H1 (cell line): ENCODE results near the gene NR2F1-AS1. TPM values are rescaled to one million over a fixed set of nuclear protein-coding genes. Genes with fewer than 3 reads are reported as not detected.

ENCODE experiments used
- CTCF ChIA-PET: fragments of 300-600 bp; sonication (Branson Sonifier 250); formaldehyde crosslinking; loops from one replicate; lab custom pipeline; 2021; ENCODE audit not compliant: partially characterized antibody; lab: Charles Lee
- POLR2A ChIA-PET: fragments of 300-600 bp; sonication (Branson Sonifier 250); formaldehyde crosslinking; loops from one replicate; lab custom pipeline; 2021; ENCODE audit warnings: inconsistent platforms; ENCODE audit not compliant: partially characterized antibody; lab: Charles Lee
- DNase-seq, 2 experiments: peaks; one replicate each; pipeline versions ENCODE4 v3.0.0 to v3.0.0-alpha.2; 2010 to 2022; ENCODE audit warnings: low spot score in 2 of 2, low read depth in 1 of 2, mixed read lengths in 1 of 2
- FAIRE-seq: peaks from 2 replicates; lab custom pipeline; 2011; peaks lifted over from hg19 to GRCh38; lab: Jason Lieb, UNC
- H2AFZ ChIP-seq: 2 replicates; pipeline ENCODE4 v1.8.1; 2012; ENCODE audit warnings: low read length, inconsistent platforms
- H2AK5ac ChIP-seq: 2 replicates; pipeline ENCODE4 v1.6.1; 2013; ENCODE audit warnings: low read depth, low read length
- H2BK120ac ChIP-seq: replicated peaks from 2 replicates; pipeline ENCODE3; 2013; ENCODE audit warnings: low read depth, low read length, inconsistent platforms
- H2BK12ac ChIP-seq: 2 replicates; pipeline ENCODE4 v1.6.1; 2013; ENCODE audit warnings: low read depth, low read length
- H2BK15ac ChIP-seq: 2 replicates; pipeline ENCODE4 v1.6.1; 2013; ENCODE audit warnings: low read length
- H2BK20ac ChIP-seq: 2 replicates; pipeline ENCODE4 v1.6.1; 2013; ENCODE audit warnings: low read length
- H2BK5ac ChIP-seq: 2 replicates; pipeline ENCODE4 v1.6.1; 2013; ENCODE audit warnings: low read depth, low read length
- H3K14ac ChIP-seq: 2 replicates; pipeline ENCODE4 v1.6.1; 2013; ENCODE audit warnings: inconsistent platforms; ENCODE audit not compliant: insufficient read length
- H3K18ac ChIP-seq: 2 replicates; pipeline ENCODE4 v1.6.1; 2013; ENCODE audit warnings: low read length; ENCODE audit errors: extremely low read depth
- H3K23ac ChIP-seq: 2 replicates; pipeline ENCODE4 v1.6.1; 2013; ENCODE audit warnings: inconsistent platforms; ENCODE audit not compliant: insufficient read length
- H3K23me2 ChIP-seq: 2 replicates; pipeline ENCODE4 v1.6.1; 2013; ENCODE audit warnings: low read depth, low read length
- H3K27ac ChIP-seq: 2 replicates; pipeline ENCODE4 v1.6.1; 2011; ENCODE audit warnings: low read depth, low read length, inconsistent platforms
- H3K27me3 ChIP-seq, 4 experiments: replicated peaks in 1 of 4; 1 replicate in 1 of 4; 2 replicates in 3 of 4; pipeline versions ENCODE4 v1.6.1 to v1.8.1; 2011 to 2013; ENCODE audit warnings: low read length in 3 of 4, mild to moderate bottlenecking in 3 of 4, inconsistent platforms in 2 of 4, mixed read lengths in 2 of 4, moderate library complexity in 1 of 4; ENCODE audit not compliant: control insufficient read depth in 3 of 4, insufficient read depth in 3 of 4; ENCODE audit errors: extremely low read depth in 1 of 4
- H3K36me3 ChIP-seq, 4 experiments: 2 replicates each; pipeline versions ENCODE4 v1.6.1 to v1.8.1; 2011 to 2013; ENCODE audit warnings: mild to moderate bottlenecking in 4 of 4, low read length in 3 of 4, moderate library complexity in 2 of 4, control low read depth in 1 of 4, inconsistent platforms in 1 of 4; ENCODE audit not compliant: insufficient read depth in 4 of 4, control insufficient read depth in 2 of 4
- H3K4ac ChIP-seq: replicated peaks from 2 replicates; pipeline ENCODE3; 2013; ENCODE audit warnings: low read length, low read depth, mixed read lengths, inconsistent platforms; ENCODE audit not compliant: insufficient read length
- H3K4me1 ChIP-seq, 4 experiments: replicated peaks in 1 of 4; 1 replicate in 1 of 4; 2 replicates in 3 of 4; pipeline versions ENCODE4 v1.6.1 to v1.8.1; 2011 to 2013; ENCODE audit warnings: low read length in 3 of 4, inconsistent platforms in 2 of 4, mixed read lengths in 1 of 4; ENCODE audit not compliant: insufficient read depth in 4 of 4, control insufficient read depth in 3 of 4
- H3K4me2 ChIP-seq, 2 experiments: 2 replicates each; pipeline versions ENCODE4 v1.6.1 to v1.8.1; 2011 to 2013; ENCODE audit warnings: low read depth in 2 of 2, low read length in 2 of 2, control low read depth in 1 of 2, inconsistent platforms in 1 of 2, mild to moderate bottlenecking in 1 of 2; ENCODE audit not compliant: insufficient read depth in 1 of 2
- H3K4me3 ChIP-seq, 4 experiments: fragments of 200-600, 300-600 bp in 1 of 4; sonication (generic), shearing (Covaris generic), sonication (Bioruptor Twin) in 1 of 4; 2 replicates each; pipeline versions ENCODE4 v1.5.1 to v1.8.1; 2011 to 2016; ENCODE audit warnings: low read length in 4 of 4, low read depth in 3 of 4, control low read depth in 2 of 4, inconsistent platforms in 2 of 4, mild to moderate bottlenecking in 2 of 4, mixed read lengths in 1 of 4, moderate library complexity in 1 of 4; ENCODE audit not compliant: insufficient read depth in 2 of 4; ENCODE audit errors: extremely low read depth in 1 of 4
- H3K56ac ChIP-seq: replicated peaks from 2 replicates; pipeline ENCODE3; 2013; ENCODE audit warnings: low read depth, mild to moderate bottlenecking, mixed read lengths, low read length, inconsistent platforms; ENCODE audit not compliant: insufficient read length
- H3K79me1 ChIP-seq: 2 replicates; pipeline ENCODE4 v1.6.1; 2013; ENCODE audit warnings: low read depth, low read length, control low read depth
- H3K79me2 ChIP-seq, 2 experiments: 2 replicates each; pipeline versions ENCODE4 v1.6.1 to v1.8.1; 2012 to 2013; ENCODE audit warnings: low read length in 2 of 2, mild to moderate bottlenecking in 2 of 2, inconsistent platforms in 1 of 2; ENCODE audit not compliant: insufficient read depth in 2 of 2, control insufficient read depth in 1 of 2
- H3K9ac ChIP-seq, 4 experiments: replicated peaks in 1 of 4; 1 replicate in 1 of 4; 2 replicates in 3 of 4; pipeline versions ENCODE4 v1.6.1 to v1.8.1; 2011 to 2013; ENCODE audit warnings: low read depth in 3 of 4, low read length in 3 of 4, control low read depth in 2 of 4, mild to moderate bottlenecking in 2 of 4, moderate library complexity in 2 of 4, inconsistent platforms in 1 of 4; ENCODE audit errors: extremely low read depth in 1 of 4
- H3K9me3 ChIP-seq, 2 experiments: 2 replicates each; pipeline versions ENCODE4 v1.6.1 to v1.8.1; 2012 to 2013; ENCODE audit warnings: mild to moderate bottlenecking in 2 of 2, moderate library complexity in 2 of 2, control low read depth in 1 of 2, inconsistent platforms in 1 of 2, low read depth in 1 of 2, low read length in 1 of 2, mixed read lengths in 1 of 2; ENCODE audit not compliant: insufficient read depth in 2 of 2
- H4K20me1 ChIP-seq, 2 experiments: replicated peaks in 1 of 2; 2 replicates each; pipeline versions ENCODE3 to v1.8.1; 2011 to 2013; ENCODE audit warnings: inconsistent platforms in 2 of 2, low read length in 2 of 2, mild to moderate bottlenecking in 1 of 2; ENCODE audit not compliant: insufficient read depth in 2 of 2, control insufficient read depth in 1 of 2
- H4K5ac ChIP-seq: 2 replicates; pipeline ENCODE4 v1.6.1; 2013; ENCODE audit warnings: low read length, low read depth, mixed read lengths, inconsistent platforms; ENCODE audit not compliant: insufficient read length
- H4K8ac ChIP-seq: 2 replicates; pipeline ENCODE4 v1.8.0; 2013; ENCODE audit warnings: mild to moderate bottlenecking, moderate library complexity, low read length, inconsistent platforms; ENCODE audit not compliant: insufficient read depth; ENCODE audit errors: extremely low read depth
- H4K91ac ChIP-seq: replicated peaks from 2 replicates; pipeline ENCODE3; 2013; ENCODE audit warnings: low read length, mixed read lengths, inconsistent platforms; ENCODE audit not compliant: insufficient read length
- CEBPB ChIP-seq: IDR thresholded peaks from 2 replicates; pipeline ENCODE4 v1.6.1; 2012; ENCODE audit warnings: low read depth, low read length
- CTBP2 ChIP-seq: IDR thresholded peaks from 2 replicates; pipeline ENCODE4 v1.7.0; 2011; ENCODE audit warnings: borderline replicate concordance, mild to moderate bottlenecking, moderate library complexity, mixed read lengths, low read length; ENCODE audit not compliant: insufficient read depth, insufficient read length
- RAD21 ChIP-seq, 2 experiments: IDR thresholded peaks in 1 of 2; conservative IDR thresholded peaks in 1 of 2; 2 replicates each; pipeline ENCODE4 v1.6.1; 2011; ENCODE audit warnings: low read depth in 2 of 2, low read length in 2 of 2, improper control_type of control experiment in 1 of 2, inconsistent platforms in 1 of 2, mild to moderate bottlenecking in 1 of 2, moderate library complexity in 1 of 2
- RXRA ChIP-seq: IDR thresholded peaks from 2 replicates; pipeline ENCODE4 v1.6.1; 2011; ENCODE audit warnings: low read depth, mild to moderate bottlenecking, low read length, moderate library complexity; ENCODE audit not compliant: insufficient read depth
- SRF ChIP-seq: IDR thresholded peaks from 2 replicates; pipeline ENCODE4 v1.6.1; 2011; ENCODE audit warnings: mild to moderate bottlenecking, low read depth, low read length, moderate library complexity
- TCF12 ChIP-seq: IDR thresholded peaks from 2 replicates; pipeline ENCODE4 v1.6.1; 2011; ENCODE audit warnings: low read depth, mild to moderate bottlenecking, low read length
- WGBS, 2 experiments: shearing (Covaris generic) in 1 of 2; methylation state at CpG; one replicate each; pipeline versions ENCODE4 v1.1.6 to v1.1.7; 2013 to 2015; ENCODE audit warnings: low lambda C conversion rate in 2 of 2, mixed read lengths in 2 of 2, inconsistent platforms in 1 of 2, low coverage in 1 of 2, missing lambda C conversion rate in 1 of 2; ENCODE audit not compliant: insufficient replicate concordance in 2 of 2, insufficient coverage in 1 of 2, insufficient read length in 1 of 2; ENCODE audit errors: extremely low coverage in 1 of 2, missing lambda C conversion rate in 1 of 2; 5-methylcytosine and 5-hydroxymethylcytosine counted together
- polyA plus RNA-seq, 7 experiments: library from polyadenylated mRNA; depleted of rRNA in 3 of 7; stranded (reverse) in 5 of 7; unstranded in 2 of 7; fragments of >200 nt in 5 of 7; fragments of 200-250 nt in 2 of 7; gene quantifications; 1 replicate in 5 of 7; 2 replicates in 1 of 7; 4 replicates in 1 of 7; pipeline versions ENCODE4 v1.2.1 to v1.2.3, GENCODE V29; 2011 to 2013; ENCODE audit warnings: missing spikeins in 2 of 7, mixed read lengths in 2 of 7
- total RNA-seq: library from RNA; stranded (reverse); fragmentation: NEBNext Ultra II Directional; extraction: Animal tissue kit (Norgen Biotek cat#: 25700); gene quantifications from 2 replicates; pipeline ENCODE4 v1.2.1, GENCODE V29; 2021
- TF ChIP-seq, protein P1 (sequence below), 3 experiments: IDR thresholded peaks; 1 replicate in 2 of 3; 2 replicates in 1 of 3; pipeline versions ENCODE4 v1.5.1 to v1.6.1; 2011; ENCODE audit warnings: low read length in 3 of 3, mild to moderate bottlenecking in 3 of 3, inconsistent platforms in 2 of 3, low read depth in 1 of 3, moderate library complexity in 1 of 3; ENCODE audit not compliant: insufficient read depth in 1 of 3; ENCODE audit errors: control extremely low read depth in 1 of 3

Gene NR2F1-AS1
- total and polyA plus RNA-seq, 2 of the 8 experiments (the other 6 are each of a cell fraction or from before 2014, with no cell fraction given) = 1.6 to 5.6 TPM

DNA sequence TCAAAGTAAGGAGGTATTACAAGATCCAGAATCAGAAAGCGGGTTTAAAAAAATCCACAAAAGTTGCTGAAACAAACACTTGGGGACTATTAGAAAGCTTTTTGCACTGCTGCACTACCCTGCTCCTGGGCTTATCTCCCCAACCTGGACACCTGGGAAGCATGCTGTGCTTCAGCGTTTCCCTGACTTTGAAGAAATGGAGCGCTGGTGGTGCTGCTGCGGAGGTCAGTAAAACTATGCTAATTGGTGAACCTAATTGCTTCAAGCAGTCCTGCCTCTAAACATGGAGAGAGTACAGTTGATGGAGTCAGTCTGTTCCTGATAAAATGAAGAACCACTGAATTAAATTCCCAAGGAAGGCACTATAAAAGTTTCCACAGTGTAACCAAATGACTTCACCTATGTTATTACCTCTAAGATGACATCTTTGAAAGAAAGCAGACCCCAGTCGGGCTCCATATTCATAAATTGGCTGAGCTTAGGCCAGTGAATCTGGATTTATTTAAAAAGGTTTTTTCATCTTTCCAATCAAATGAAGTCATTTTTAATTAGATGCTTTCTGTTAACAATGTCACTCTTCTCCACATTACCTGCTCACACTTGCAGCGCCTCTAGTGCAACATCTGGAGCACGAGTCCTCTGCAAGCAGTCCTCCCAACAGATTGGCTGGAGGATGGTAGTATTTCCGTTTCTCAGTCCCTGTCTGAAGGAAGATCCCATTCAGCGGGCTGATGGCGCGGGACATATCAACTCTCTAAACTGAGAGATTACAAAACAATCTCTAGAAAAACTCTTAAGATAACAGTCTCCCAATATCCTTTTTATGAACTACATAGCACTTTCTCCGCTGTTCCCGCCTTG lies 11.5 kb downstream of the NR2F1-AS1 start:
- Histone ChIP-seq H3K4me1 (peaks cover 10 to 27% (median 17%) of the 10 kb centered on the region in 4 experiments), H2BK12ac (no peak overlapping the region), H2BK20ac (no peak overlapping the region)
- no peak for TF ChIP-seq CTBP2
- no peak for TF ChIP-seq CEBPB
- no peak for TF ChIP-seq RXRA
- TF ChIP-seq, protein P1, sequence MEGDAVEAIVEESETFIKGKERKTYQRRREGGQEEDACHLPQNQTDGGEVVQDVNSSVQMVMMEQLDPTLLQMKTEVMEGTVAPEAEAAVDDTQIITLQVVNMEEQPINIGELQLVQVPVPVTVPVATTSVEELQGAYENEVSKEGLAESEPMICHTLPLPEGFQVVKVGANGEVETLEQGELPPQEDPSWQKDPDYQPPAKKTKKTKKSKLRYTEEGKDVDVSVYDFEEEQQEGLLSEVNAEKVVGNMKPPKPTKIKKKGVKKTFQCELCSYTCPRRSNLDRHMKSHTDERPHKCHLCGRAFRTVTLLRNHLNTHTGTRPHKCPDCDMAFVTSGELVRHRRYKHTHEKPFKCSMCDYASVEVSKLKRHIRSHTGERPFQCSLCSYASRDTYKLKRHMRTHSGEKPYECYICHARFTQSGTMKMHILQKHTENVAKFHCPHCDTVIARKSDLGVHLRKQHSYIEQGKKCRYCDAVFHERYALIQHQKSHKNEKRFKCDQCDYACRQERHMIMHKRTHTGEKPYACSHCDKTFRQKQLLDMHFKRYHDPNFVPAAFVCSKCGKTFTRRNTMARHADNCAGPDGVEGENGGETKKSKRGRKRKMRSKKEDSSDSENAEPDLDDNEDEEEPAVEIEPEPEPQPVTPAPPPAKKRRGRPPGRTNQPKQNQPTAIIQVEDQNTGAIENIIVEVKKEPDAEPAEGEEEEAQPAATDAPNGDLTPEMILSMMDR (IDR thresholded peaks at IDR 0.05; ENCODE audit: control extremely low read depth in 1 of 3, insufficient read depth in 1 of 3, low read depth in 1 of 3, low read length in 3 of 3) = peak in 1 of 3 experiments; percentile 16; a peak in 1 of 4 replicates
- TF ChIP-seq RAD21 (IDR thresholded peaks at IDR 0.05 in 1 of 2, conservative IDR thresholded peaks at IDR 0.05 in 1 of 2; ENCODE audit: low read depth in 2 of 2, low read length in 2 of 2) = peak in 1 of 2 experiments; percentile 6; a peak in 1 of 4 replicates
- TF ChIP-seq TCF12 = peak; percentile 83
- TF ChIP-seq SRF = no peak
- TF ChIP-seq, all 59 proteins: peak for 3
- DNase-seq (no peak), FAIRE-seq (peak; percentile 19)
- no peak overlapping the region for H3K4ac ChIP-seq
- no peak overlapping the region for H3K56ac ChIP-seq
- H3K4me3 ChIP-seq = peak overlapping the region; percentile 16 to 59 (median 30); a peak in 6 of 8 replicates
- no peaks in the 10 kb centered on the region for H3K79me2 ChIP-seq
- peaks cover 47 to 64% (median 63%) of the 10 kb centered on the region in 4 experiments for H3K27me3 ChIP-seq
- H3K23ac ChIP-seq = no peak overlapping the region
- no peak overlapping the region for H2BK15ac ChIP-seq
- peak overlapping the region; percentile 77 to 86 for H3K4me2 ChIP-seq
- no peak overlapping the region for H2BK5ac ChIP-seq
- POLR2A ChIA-PET = interaction anchor here (1.4 kb wide), 1 partner anchor 11 kb away, joined by 3 read pairs; no protein-coding TSS in a partner anchor
- no peaks in the 10 kb centered on the region for H3K79me1 ChIP-seq
- no peak overlapping the region for H3K27ac ChIP-seq
- H3K14ac ChIP-seq = no peak overlapping the region
- CTCF ChIA-PET = no interaction called here
- H3K36me3 ChIP-seq = no peaks in the 10 kb centered on the region
- no peak overlapping the region for H4K8ac ChIP-seq
- peaks cover 7% of the 10 kb centered on the region; the same call in 1 of the 2 replicates for H3K23me2 ChIP-seq
- peak overlapping the region; percentile 9; the same call in 1 of the 2 replicates for H3K18ac ChIP-seq
- no peak overlapping the region for H4K91ac ChIP-seq
- H4K20me1 ChIP-seq = peaks cover 6 to 15% of the 10 kb centered on the region in 2 experiments
- H3K9me3 ChIP-seq = no peaks in the 10 kb centered on the region
- H2BK120ac ChIP-seq = no peak overlapping the region
- no peak overlapping the region for H4K5ac ChIP-seq
- no peak overlapping the region for H2AFZ ChIP-seq
- 13% methylated on average over 13 of the region's 13 CpGs; no CpG with 5 or more reads in 1 of the 2 experiments for WGBS, 2 experiments
- no peak overlapping the region for H2AK5ac ChIP-seq
- H3K9ac ChIP-seq = no peak overlapping the region
